Adrenal gland (tissue), 12 donors: ENCODE measurements around the gene PODXL. TPM values are rescaled to one million over a fixed set of nuclear protein-coding genes. Genes with fewer than 3 reads are reported as not detected.

Source experiments
- DNase-seq, 7 donors: peaks; one replicate each; pipeline ENCODE4 v3.0.0-alpha.2; 2019 to 2020
- H3K27ac ChIP-seq, 5 donors: fragments of 200-600 bp; sonication (generic) in 4 of 5; 1 replicate in 3 of 5; 2 replicates in 2 of 5; pipeline versions ENCODE4 v1.5.1 to v1.8.0; 2016 to 2020; ENCODE audit warnings: mild to moderate bottlenecking in 1 of 5
- H3K27me3 ChIP-seq: fragments of 200-600 bp; 2 replicates; pipeline ENCODE4 v1.8.0; 2021
- H3K36me3 ChIP-seq, 2 donors: fragments of 200-600 bp; replicated peaks in 1 of 2; 1 replicate in 1 of 2; 2 replicates in 1 of 2; pipeline versions ENCODE4 v1.5.1 to v1.8.0; 2018 to 2022
- H3K4me1 ChIP-seq, 2 donors: fragments of 200-600 bp; replicated peaks in 1 of 2; 1 replicate in 1 of 2; 2 replicates in 1 of 2; pipeline versions ENCODE4 v1.5.1 to v1.8.0; 2018 to 2021
- H3K4me3 ChIP-seq, 4 donors: fragments of 200-600 bp; sonication (generic) in 3 of 4; one replicate each; pipeline ENCODE4 v1.5.1; 2016 to 2018
- H3K9me3 ChIP-seq, 3 donors: fragments of 200-600 bp; sonication (generic) in 1 of 3; replicated peaks in 1 of 3; 1 replicate in 2 of 3; 2 replicates in 1 of 3; pipeline versions ENCODE4 v1.5.1 to v1.8.0; 2016 to 2021
- CTCF ChIP-seq, 6 experiments: fragments of 450-650 bp in 4 of 6; fragments of 200-600 bp in 2 of 6; sonication (generic) in 1 of 6; IDR thresholded peaks; 1 replicate in 5 of 6; 2 replicates in 1 of 6; pipeline versions ENCODE4 v1.5.1 to v1.8.0; 2016 to 2021; ENCODE audit warnings: antibody characterized with exemption in 6 of 6, mild to moderate bottlenecking in 2 of 6, moderate library complexity in 1 of 6
- POLR2A ChIP-seq, 2 donors: fragments of 450-650 bp; IDR thresholded peaks; one replicate each; pipeline ENCODE4 v1.6.1; 2017; ENCODE audit warnings: antibody characterized with exemption in 2 of 2, mild to moderate bottlenecking in 2 of 2, moderate library complexity in 1 of 2
- WGBS, 4 donors: extraction: QIAGEN DNeasy Blood & Tissue Kit in 2 of 4; methylation state at CpG; one replicate each; pipeline versions ENCODE4 v1.1.5 to v1.1.7; 2013 to 2017; 5-methylcytosine and 5-hydroxymethylcytosine counted together
- intact Hi-C, 2 donors: fragments of 100-400 bp; cut with DNase I; formaldehyde crosslinking; loops; one replicate each; pipeline versions ENCODE4 v1.14.1 to v1.15.0; 2022 to 2023
- polyA plus RNA-seq, 3 donors: library from polyadenylated mRNA; stranded (reverse); fragments of 200-250 nt in 2 of 3; fragments of 350-450 nt in 1 of 3; fragmentation: Illumina TruSeq in 1 of 3; extraction: RNeasy Lipid Tissue Mini Kit (QIAGEN cat#74804) in 1 of 3; gene quantifications; one replicate each; pipeline ENCODE4 v1.2.3, GENCODE V29; 2013 to 2014
- total RNA-seq, 9 donors: library from RNA; depleted of rRNA in 4 of 9; stranded (reverse); fragments of >200 nt in 4 of 9; fragments of 120-200 nt in 1 of 9; fragmentation: NEBNext Ultra II Directional in 1 of 9; extraction: Animal tissue kit (Norgen Biotek cat#: 25700) in 1 of 9; gene quantifications; one replicate each; pipeline versions ENCODE4 v1.1.0 to v1.2.4, GENCODE V29; 2013 to 2023
- donor health status: healthy with polysubstance abuse.
- donor health status: Bipolar disorder and iron deficiency.
- donor health status: DM: yes; HTN: yes; CAD: no.
- donor health status: DM: no; HTN: no; CAD: no.
- donor health status: DM: no; HTN: no; CAD: no.
- donor health status: DM: yes; HTN: yes; CAD: no.

PODXL gene
- total and polyA plus RNA-seq, 12 donors, result 7.0 to 99.6 (median 35.6) TPM

GRCh38 chr7:131483586-131483985 is 72.8 kb downstream of the PODXL start:
- no peaks in the 10 kb centered on the region for H3K9me3 ChIP-seq
- no peaks in the 10 kb centered on the region for H3K36me3 ChIP-seq
- TF ChIP-seq CTCF (IDR thresholded peaks at IDR 0.05) (no peak), POLR2A (IDR thresholded peaks at IDR 0.05) (no peak)
- H3K27me3 ChIP-seq, result no peaks in the 10 kb centered on the region
- no peak for DNase-seq
- peaks cover 0 to 21% of the 10 kb centered on the region in 2 donors for H3K4me1 ChIP-seq
- 92 to 98% (median 96%) methylated on average over 2 of the region's 2 CpGs for WGBS, 4 donors
- H3K27ac ChIP-seq, result no peak overlapping the region
- H3K4me3 ChIP-seq, result no peak overlapping the region
- intact Hi-C loops, result no loop called here

DNA sequence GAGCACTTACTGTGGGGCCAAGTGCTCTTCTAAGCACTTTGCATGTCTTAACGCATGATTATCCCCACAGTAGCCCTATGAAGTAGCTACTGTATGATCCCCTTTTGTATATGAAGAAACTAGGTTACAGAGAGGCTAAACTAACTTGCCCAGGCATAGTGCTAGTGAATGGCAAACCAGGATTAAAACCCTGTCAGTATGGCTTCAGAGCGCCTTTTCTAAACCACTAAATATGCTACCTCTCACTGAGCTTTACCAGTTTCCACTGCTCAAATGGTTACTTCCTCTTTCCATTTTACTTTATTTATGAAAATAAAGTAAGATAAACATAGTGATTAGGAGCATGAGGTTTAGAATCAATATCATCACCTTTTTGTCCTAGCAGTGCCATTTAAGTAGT is 73.6 kb downstream of the PODXL start:
- Histone ChIP-seq H3K27ac (no peak overlapping the region), H3K9me3 (no peaks in the 10 kb centered on the region), H3K4me3 (no peak overlapping the region), H3K27me3 (no peaks in the 10 kb centered on the region), H3K4me1 (peaks cover 0 to 18% of the 10 kb centered on the region in 2 donors), H3K36me3 (no peaks in the 10 kb centered on the region)
- no peak for TF ChIP-seq POLR2A (IDR thresholded peaks at IDR 0.05)
- TF ChIP-seq CTCF (IDR thresholded peaks at IDR 0.05), result no peak
- 91 to 97% (median 96%) methylated on average over 2 of the region's 2 CpGs for WGBS, 4 donors
- DNase-seq, result no peak
- intact Hi-C loops, result no loop called here

DNA sequence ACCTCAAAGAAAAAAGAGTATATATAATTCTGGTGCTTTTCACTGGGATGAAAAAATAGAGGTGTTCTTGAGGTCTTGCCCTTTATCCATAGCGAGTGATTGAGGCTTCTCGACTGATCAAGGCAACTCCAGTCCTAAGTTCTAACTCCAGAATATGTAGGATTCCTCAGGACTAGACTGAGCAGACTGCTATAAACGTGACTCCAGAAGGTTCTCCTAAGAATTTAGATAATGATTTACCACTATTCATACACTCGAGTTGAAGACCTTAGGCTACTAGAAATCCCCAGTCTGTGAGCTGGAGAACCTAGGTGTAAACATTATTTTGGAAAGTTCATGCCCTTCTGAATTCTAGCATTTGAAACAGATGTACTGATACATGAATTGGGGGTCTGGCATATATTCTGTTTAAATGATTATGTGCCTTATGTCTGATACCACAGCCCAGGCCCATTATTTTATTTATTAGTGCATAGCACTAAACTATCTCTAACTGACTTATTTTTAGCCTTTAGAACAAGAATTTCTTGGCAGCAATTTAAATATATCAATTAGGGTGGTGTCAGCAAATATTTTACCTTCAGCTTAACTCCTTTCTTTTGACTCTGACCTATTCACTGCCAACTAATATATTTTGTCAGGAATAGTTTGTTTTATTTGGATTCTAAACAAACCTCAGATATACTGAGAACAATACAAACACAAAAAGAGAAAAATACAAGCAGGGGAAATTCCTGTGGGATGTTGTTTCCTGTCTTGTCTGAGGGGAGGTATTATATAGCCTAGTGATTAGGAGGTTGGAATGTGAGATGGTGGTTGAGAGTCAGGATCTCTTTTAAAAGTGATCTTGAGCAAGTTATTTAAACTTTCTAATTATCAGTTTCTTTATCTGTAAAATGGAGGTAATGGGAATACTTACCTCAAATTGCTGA is 75.8 kb downstream of the PODXL start:
- no peaks in the 10 kb centered on the region for H3K9me3 ChIP-seq
- no peak for TF ChIP-seq CTCF (IDR thresholded peaks at IDR 0.05)
- TF ChIP-seq POLR2A (IDR thresholded peaks at IDR 0.05), result no peak
- H3K36me3 ChIP-seq, result no peaks in the 10 kb centered on the region
- H3K4me1 ChIP-seq, result peaks cover 0 to 11% of the 10 kb centered on the region in 2 donors
- H3K27me3 ChIP-seq, result no peaks in the 10 kb centered on the region
- H3K4me3 ChIP-seq, result no peak overlapping the region
- 66 to 78% (median 72%) methylated on average over 4 of the region's 4 CpGs for WGBS, 4 donors
- H3K27ac ChIP-seq, result no peak overlapping the region
- DNase-seq, result no peak
- intact Hi-C loops, result no loop called here

- WGBS, 4 donors, result 89 to 98% (median 91%) methylated on average over 2 of the region's 2 CpGs
- H3K27me3 ChIP-seq, result no peaks in the 10 kb centered on the region
- no peak overlapping the region for H3K4me3 ChIP-seq
- no peak overlapping the region for H3K27ac ChIP-seq
- peaks cover 0 to 10% of the 10 kb centered on the region in 2 donors for H3K36me3 ChIP-seq
- TF ChIP-seq POLR2A (IDR thresholded peaks at IDR 0.05) (no peak), CTCF (IDR thresholded peaks at IDR 0.05) (no peak)
- intact Hi-C loops, result no loop called here
- no peak for DNase-seq
- H3K9me3 ChIP-seq, result no peaks in the 10 kb centered on the region
- H3K4me1 ChIP-seq, result peaks cover 0 to 11% of the 10 kb centered on the region in 2 donors
Observed at GRCh38 chr7:131476740-131477139, 79.7 kb downstream of the PODXL start.
